Liver (tissue), 3 donors: ENCODE results near the gene MTMR1.

Experiments
- ATF3 ChIP-seq: IDR thresholded peaks from 2 replicates; pipeline ENCODE4 v1.6.1; 2016; ENCODE audit warnings: antibody characterized with exemption
- EGR1 ChIP-seq, 2 donors: IDR thresholded peaks; 2 replicates each; pipeline ENCODE4 v1.6.1; 2016 to 2018; ENCODE audit warnings: antibody characterized with exemption in 2 of 2, low read depth in 2 of 2
- FOXA1 ChIP-seq: IDR thresholded peaks from 2 replicates; pipeline ENCODE4 v1.6.1; 2016; ENCODE audit warnings: antibody characterized with exemption
- GABPA ChIP-seq, 2 donors: IDR thresholded peaks in 1 of 2; conservative IDR thresholded peaks in 1 of 2; 2 replicates each; pipeline ENCODE4 v1.6.1; 2016; ENCODE audit warnings: antibody characterized with exemption in 2 of 2, mild to moderate bottlenecking in 1 of 2, moderate library complexity in 1 of 2
- JUND ChIP-seq, 2 donors: IDR thresholded peaks; 2 replicates each; pipeline ENCODE4 v1.6.1; 2016; ENCODE audit warnings: antibody characterized with exemption in 2 of 2
- MAX ChIP-seq: IDR thresholded peaks from 2 replicates; pipeline ENCODE4 v1.6.1; 2016; ENCODE audit warnings: antibody characterized with exemption
- RAD21 ChIP-seq, 2 donors: IDR thresholded peaks; 2 replicates each; pipeline ENCODE4 v1.6.1; 2016; ENCODE audit warnings: antibody characterized with exemption in 2 of 2, mild to moderate bottlenecking in 2 of 2
- YY1 ChIP-seq: IDR thresholded peaks from 2 replicates; pipeline ENCODE4 v1.6.1; 2016; ENCODE audit warnings: antibody characterized with exemption, mild to moderate bottlenecking
- TF ChIP-seq, protein P1 (sequence below): fragments of 150-350 bp; IDR thresholded peaks from 2 replicates; pipeline ENCODE4 v1.5.1; 2017; ENCODE audit warnings: improper control_type of control experiment, low read depth, low read length; ENCODE audit not compliant: missing input control
- donor health status: healthy.
- donor health status: healthy.

DNA sequence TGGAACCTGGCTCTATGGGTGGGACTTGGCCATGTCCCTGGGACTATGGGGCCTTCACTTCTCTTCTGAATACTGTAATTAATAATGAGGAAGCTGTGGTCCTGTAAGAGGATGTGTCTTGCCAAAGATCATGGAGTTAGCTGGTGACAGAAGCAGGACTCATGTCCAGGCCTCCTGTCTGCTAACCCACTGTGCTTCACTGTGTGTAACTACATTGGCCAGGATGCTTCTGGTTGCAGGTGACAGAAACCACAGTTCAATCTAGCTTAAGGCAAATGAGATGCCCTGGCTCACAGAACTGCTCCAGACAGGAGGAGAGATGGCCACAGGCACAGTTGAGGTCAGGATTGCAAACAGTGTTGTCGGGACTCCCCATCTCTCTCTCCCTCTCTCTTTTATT is 3.1 kb downstream of the MTMR1 start:
- no peak for TF ChIP-seq RAD21 (IDR thresholded peaks at IDR 0.05)
- TF ChIP-seq, protein P1, sequence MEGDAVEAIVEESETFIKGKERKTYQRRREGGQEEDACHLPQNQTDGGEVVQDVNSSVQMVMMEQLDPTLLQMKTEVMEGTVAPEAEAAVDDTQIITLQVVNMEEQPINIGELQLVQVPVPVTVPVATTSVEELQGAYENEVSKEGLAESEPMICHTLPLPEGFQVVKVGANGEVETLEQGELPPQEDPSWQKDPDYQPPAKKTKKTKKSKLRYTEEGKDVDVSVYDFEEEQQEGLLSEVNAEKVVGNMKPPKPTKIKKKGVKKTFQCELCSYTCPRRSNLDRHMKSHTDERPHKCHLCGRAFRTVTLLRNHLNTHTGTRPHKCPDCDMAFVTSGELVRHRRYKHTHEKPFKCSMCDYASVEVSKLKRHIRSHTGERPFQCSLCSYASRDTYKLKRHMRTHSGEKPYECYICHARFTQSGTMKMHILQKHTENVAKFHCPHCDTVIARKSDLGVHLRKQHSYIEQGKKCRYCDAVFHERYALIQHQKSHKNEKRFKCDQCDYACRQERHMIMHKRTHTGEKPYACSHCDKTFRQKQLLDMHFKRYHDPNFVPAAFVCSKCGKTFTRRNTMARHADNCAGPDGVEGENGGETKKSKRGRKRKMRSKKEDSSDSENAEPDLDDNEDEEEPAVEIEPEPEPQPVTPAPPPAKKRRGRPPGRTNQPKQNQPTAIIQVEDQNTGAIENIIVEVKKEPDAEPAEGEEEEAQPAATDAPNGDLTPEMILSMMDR: no peak
- TF ChIP-seq EGR1 (IDR thresholded peaks at IDR 0.05; ENCODE audit: low read depth in 2 of 2): no peak
- TF ChIP-seq ATF3: no peak
- TF ChIP-seq JUND (IDR thresholded peaks at IDR 0.05): no peak
- TF ChIP-seq GABPA (IDR thresholded peaks at IDR 0.05 in 1 of 2, conservative IDR thresholded peaks at IDR 0.05 in 1 of 2): no peak
- no peak for TF ChIP-seq YY1
- TF ChIP-seq FOXA1: no peak
- TF ChIP-seq MAX: no peak
